ENCODE data around the gene CBLN1.

GRCh38 chr16:49268667-49269066 lies 13.0 kb downstream of the CBLN1 start:
- TF ChIP-seq EZH2 (IDR thresholded peaks at IDR 0.05; ENCODE audit: low read length, missing control alignments) (no peak), CTCF (conservative IDR thresholded peaks at IDR 0.05 in 1 of 2, IDR thresholded peaks at IDR 0.05 in 1 of 2; ENCODE audit: low read depth in 1 of 2, low read length in 2 of 2) (no peak)

All from fibroblast of lung (primary cell).